SU-DHL-6 (cell line): Measurements from ENCODE around the gene CRY2.

ENCODE experiments used
- H2AFZ ChIP-seq: fragments of 200-600 bp; sonication (generic); 2 replicates; pipeline ENCODE4 v1.6.1; 2014; ENCODE audit warnings: low read depth, mild to moderate bottlenecking, moderate library complexity, mixed read lengths, antibody characterized with exemption, low read length; ENCODE audit not compliant: severe bottlenecking
- H3F3A ChIP-seq: fragments of 200-600 bp; shearing (Covaris generic); 2 replicates; pipeline ENCODE4 v1.6.0; 2016; ENCODE audit warnings: antibody characterized with exemption, mild to moderate bottlenecking; ENCODE audit not compliant: insufficient read depth
- H3K27ac ChIP-seq: fragments of 200-600 bp; sonication (generic); 2 replicates; pipeline ENCODE4 v1.5.1; 2016; ENCODE audit warnings: low read depth, mild to moderate bottlenecking, low read length, moderate library complexity, mixed read lengths
- H3K27me3 ChIP-seq: fragments of 200-600 bp; sonication (generic), shearing (Covaris generic); 2 replicates; pipeline ENCODE4 v1.6.0; 2014; ENCODE audit warnings: mild to moderate bottlenecking, low read length
- H3K36me3 ChIP-seq: fragments of 200-600 bp; sonication (generic); 2 replicates; pipeline ENCODE4 v1.6.1; 2014; ENCODE audit warnings: mild to moderate bottlenecking, low read length, mixed read lengths
- H3K4me2 ChIP-seq: fragments of 300-600, 200-600 bp; shearing (Covaris generic), sonication (generic); 2 replicates; pipeline ENCODE4 v1.6.0; 2014; ENCODE audit warnings: low read length, low read depth, mild to moderate bottlenecking; ENCODE audit not compliant: poor library complexity, severe bottlenecking
- H3K4me3 ChIP-seq: fragments of 200-600 bp; sonication (generic); 2 replicates; pipeline ENCODE4 v1.5.1; 2014; ENCODE audit warnings: antibody characterized with exemption, low read length, mild to moderate bottlenecking, mixed read lengths; ENCODE audit not compliant: insufficient read depth, poor library complexity, severe bottlenecking
- H3K79me2 ChIP-seq: fragments of 200-600 bp; sonication (generic); 2 replicates; pipeline ENCODE4 v1.6.1; 2014; ENCODE audit warnings: mild to moderate bottlenecking, low read length, moderate library complexity; ENCODE audit not compliant: insufficient read depth
- H3K9ac ChIP-seq: fragments of 200-600 bp; sonication (generic); 2 replicates; pipeline ENCODE4 v1.7.0; 2014; ENCODE audit warnings: mild to moderate bottlenecking, low read length
- H3K9me2 ChIP-seq: fragments of 200-600 bp; sonication (generic); replicated peaks from 2 replicates; pipeline ENCODE4 v1.6.1; 2014; ENCODE audit warnings: low read length; ENCODE audit not compliant: insufficient read depth
- H3K9me3 ChIP-seq: fragments of 200-600 bp; sonication (generic); 2 replicates; pipeline ENCODE4 v1.6.1; 2014; ENCODE audit warnings: low read length, mixed read lengths; ENCODE audit not compliant: insufficient read depth
- H4K20me1 ChIP-seq: fragments of 200-600 bp; sonication (generic); 2 replicates; pipeline ENCODE4 v1.6.1; 2014; ENCODE audit warnings: low read depth, mild to moderate bottlenecking, antibody characterized with exemption, low read length, moderate library complexity, mixed read lengths
- CTCF ChIP-seq: fragments of 200-600 bp; sonication (generic); IDR thresholded peaks from one replicate; pipeline ENCODE4 v1.5.1; 2017; ENCODE audit warnings: antibody characterized with exemption, mild to moderate bottlenecking, low read length, moderate library complexity; ENCODE audit not compliant: insufficient read depth, poor library complexity, severe bottlenecking
- EZH2phosphoT487 ChIP-seq: fragments of 200-600 bp; sonication (generic), shearing (Covaris generic); conservative IDR thresholded peaks from 2 replicates; pipeline ENCODE4 v1.6.1; 2018; ENCODE audit warnings: mild to moderate bottlenecking, antibody characterized with exemption, low read length, moderate library complexity, mixed read lengths

The CRY2 gene

GRCh38 chr11:45910623-45911022 lies 63.3 kb downstream of the CRY2 start:
- Histone ChIP-seq H3K9me3 (no peaks in the 10 kb centered on the region), H3F3A (no peaks in the 10 kb centered on the region), H3K4me2 (no peak overlapping the region), H3K27me3 (no peaks in the 10 kb centered on the region), H3K9me2 (no peaks in the 10 kb centered on the region), H3K9ac (no peak overlapping the region), H3K4me3 (no peak overlapping the region), H3K79me2 (no peaks in the 10 kb centered on the region), H4K20me1 (no peaks in the 10 kb centered on the region), H3K27ac (no peak overlapping the region), H2AFZ (no peak overlapping the region), H3K36me3 (no peaks in the 10 kb centered on the region)
- TF ChIP-seq CTCF, result no peak

- Histone ChIP-seq H3F3A (peaks cover under 1% of the 10 kb centered on the region; the same call in 1 of the 2 replicates), H2AFZ (no peak overlapping the region), H3K9ac (no peak overlapping the region), H3K9me2 (no peaks in the 10 kb centered on the region), H3K27ac (no peak overlapping the region), H3K79me2 (peaks cover 16% of the 10 kb centered on the region), H3K36me3 (no peaks in the 10 kb centered on the region), H4K20me1 (no peaks in the 10 kb centered on the region), H3K9me3 (no peaks in the 10 kb centered on the region), H3K4me2 (no peak overlapping the region), H3K4me3 (no peak overlapping the region), H3K27me3 (no peaks in the 10 kb centered on the region)
- TF ChIP-seq EZH2phosphoT487 (no peak), CTCF (no peak)
Measured at GRCh38 chr11:45913514-45913913, 66.2 kb downstream of the CRY2 start.

- Histone ChIP-seq H4K20me1 (no peaks in the 10 kb centered on the region), H3K4me2 (no peak overlapping the region), H3F3A (peaks cover 7% of the 10 kb centered on the region), H3K36me3 (no peaks in the 10 kb centered on the region), H3K27me3 (no peaks in the 10 kb centered on the region), H3K9ac (no peak overlapping the region), H3K9me3 (no peaks in the 10 kb centered on the region), H3K27ac (no peak overlapping the region), H3K4me3 (no peak overlapping the region), H3K79me2 (peaks cover 16% of the 10 kb centered on the region), H3K9me2 (no peaks in the 10 kb centered on the region), H2AFZ (no peak overlapping the region)
- no peak for TF ChIP-seq CTCF
- no peak for TF ChIP-seq EZH2phosphoT487
Measured at GRCh38 chr11:45913942-45914635, 66.8 kb downstream of the CRY2 start.
